Measurements from ENCODE around the gene ADRA2C. TPM values are rescaled to one million over a fixed set of nuclear protein-coding genes. Genes with fewer than 3 reads are reported as not detected.
A peak's percentile ranks its signal among the peaks of the same experiment; 100 is the strongest.

The ADRA2C gene
- total RNA-seq, 1 experiment from 2014 or later = 8.6 TPM

DNA sequence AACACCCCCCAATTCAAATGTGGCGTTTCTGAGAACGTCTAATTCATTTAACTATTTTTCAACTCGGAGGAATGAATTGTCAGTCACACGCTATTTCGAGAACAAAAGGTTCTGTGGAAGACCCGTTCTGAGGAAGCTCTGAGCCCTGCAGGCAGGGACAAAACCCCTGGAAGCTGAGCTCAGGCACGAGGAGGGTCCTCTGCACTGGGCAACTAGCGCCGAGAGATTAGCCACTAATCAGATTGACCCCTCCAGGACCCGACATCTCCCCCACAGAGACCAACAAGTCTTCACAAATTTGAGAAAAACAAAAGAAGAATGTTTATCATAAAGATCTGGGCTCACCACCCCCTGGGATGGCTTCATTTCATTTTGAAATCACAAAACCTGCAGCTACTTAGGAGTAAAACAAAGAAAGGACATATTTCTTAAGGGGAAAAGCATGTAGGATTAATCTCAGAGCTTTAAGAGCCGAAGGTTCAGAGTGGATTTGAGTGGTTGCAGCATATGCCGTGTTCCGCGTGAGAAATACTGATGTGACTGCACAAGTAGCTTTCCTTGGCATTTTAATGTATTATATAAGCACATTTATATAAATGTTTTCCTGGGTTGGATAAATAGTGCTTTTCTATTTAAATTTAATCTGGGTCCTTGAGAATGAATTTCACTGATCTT is 41.8 kb downstream of the ADRA2C start:
- no peak overlapping the region for H3K14ac ChIP-seq (ENCODE audit: insufficient read depth, low read length)
- no peaks in the 10 kb centered on the region for H3K27me3 ChIP-seq (ENCODE audit: insufficient read depth, low read length)
- H2BK12ac ChIP-seq (ENCODE audit: insufficient read length, low read depth, low read length) = no peak overlapping the region
- H2BK5ac ChIP-seq (ENCODE audit: insufficient read length, low read length) = no peak overlapping the region
- no peak overlapping the region for H3K4me2 ChIP-seq (ENCODE audit: insufficient read depth, insufficient read length, low read length)
- H3K9me3 Mint-ChIP-seq = peaks cover 3% of the 10 kb centered on the region in 2 experiments
- H3K56ac ChIP-seq (ENCODE audit: insufficient read length, low read depth, low read length) = no peak overlapping the region
- no peaks in the 10 kb centered on the region; a peak in 1 of 7 replicates for H3K36me3 Mint-ChIP-seq (ENCODE audit: insufficient read depth in 1 of 3, low read depth in 3 of 3)
- H4K91ac ChIP-seq (ENCODE audit: insufficient read length, low read depth, low read length) = no peak overlapping the region
- no peak overlapping the region for H3K18ac ChIP-seq (ENCODE audit: insufficient read length, low read depth, low read length)
- H4K20me1 ChIP-seq (ENCODE audit: control insufficient read depth, insufficient read depth, insufficient read length) = no peaks in the 10 kb centered on the region
- no peak overlapping the region for H3T11ph ChIP-seq (ENCODE audit: low read length)
- peak overlapping the region in 2 of 3 experiments; percentile 12 to 85; a peak in 2 of 7 replicates for H3K27ac Mint-ChIP-seq
- H3K23me2 ChIP-seq (ENCODE audit: insufficient read length, low read depth, low read length, poor library complexity, severe bottlenecking) = no peaks in the 10 kb centered on the region
- no peak overlapping the region for H2AK5ac ChIP-seq (ENCODE audit: insufficient read length, low read length)
- H2BK15ac ChIP-seq (ENCODE audit: low read depth, low read length) = no peak overlapping the region
- H4K5ac ChIP-seq (ENCODE audit: insufficient read length, low read depth, low read length) = no peak overlapping the region
- no peak overlapping the region for H3K27ac ChIP-seq (ENCODE audit: insufficient read length, low read depth, low read length)
- peaks cover 30% of the 10 kb centered on the region for H3K27me3 Mint-ChIP-seq (ENCODE audit: low read depth)
- H3K79me1 ChIP-seq (ENCODE audit: insufficient read depth, low read depth, low read length, poor library complexity, severe bottlenecking) = no peaks in the 10 kb centered on the region
- H2BK120ac ChIP-seq (ENCODE audit: low read depth, low read length, poor library complexity, severe bottlenecking) = no peak overlapping the region
- H3K9me3 ChIP-seq (ENCODE audit: control insufficient read depth, low read depth, low read length) = no peaks in the 10 kb centered on the region
- peaks cover 27 to 49% of the 10 kb centered on the region in 2 experiments for H3K4me1 Mint-ChIP-seq
- H3K9ac ChIP-seq (ENCODE audit: extremely low read depth, insufficient read length, low read length) = no peak overlapping the region
- no peak overlapping the region for H2AFZ ChIP-seq (ENCODE audit: low read length)
- H3K79me2 ChIP-seq (ENCODE audit: insufficient read depth, low read length) = no peaks in the 10 kb centered on the region
- no peak overlapping the region for H3K23ac ChIP-seq (ENCODE audit: insufficient read length, low read depth, low read length)
- no peak for TF ChIP-seq CTCF (conservative IDR thresholded peaks at IDR 0.05)
- WGBS (ENCODE audit: extremely low coverage, insufficient read length, low lambda C conversion rate) = no CpG with 5 or more reads among the region's 14 CpGs
- H4K8ac ChIP-seq (replicated peaks; ENCODE audit: insufficient read length, low read depth, low read length) = no peak overlapping the region
- no peak overlapping the region for H2BK20ac ChIP-seq (ENCODE audit: low read depth, low read length, poor library complexity, severe bottlenecking)
- no peak for DNase-seq
- H3K4me3 Mint-ChIP-seq = no peak overlapping the region
- H3K4ac ChIP-seq (ENCODE audit: low read depth, low read length) = no peak overlapping the region
- H3K4me1 ChIP-seq (ENCODE audit: insufficient read depth, low read length) = peaks cover 2% of the 10 kb centered on the region; the same call in 1 of the 2 replicates

Measured in H9 (cell line).